Heart left ventricle (tissue), 16 donors: ENCODE measurements around the gene NPBWR2. TPM values are rescaled to one million over a fixed set of nuclear protein-coding genes. Genes with fewer than 3 reads are reported as not detected.
A peak's percentile ranks its signal among the peaks of the same experiment; 100 is the strongest.
"Not testable (repeated sequence)": the region's sequence is repeated elsewhere in the genome, so short reads cannot be mapped to it uniquely, and the experiment has no call there.

Experiments
- ATAC-seq, 4 donors: fragments of 200-7000 bp; cut with Tn5 transposase; one replicate each; pipeline ENCODE4 v1.9.1; 2020 to 2022; ENCODE audit warnings: moderate library complexity in 4 of 4, mild to moderate bottlenecking in 3 of 4, moderate number of reproducible peaks in 1 of 4
- DNase-seq, 5 donors: peaks; one replicate each; pipeline ENCODE4 v3.0.0-alpha.2; 2020
- H3K27ac ChIP-seq, 12 donors: fragments of 200-600 bp; sonication (generic) in 4 of 12; one replicate each; pipeline versions ENCODE4 v1.5.0 to v1.8.0; 2016 to 2022; ENCODE audit warnings: mild to moderate bottlenecking in 2 of 12
- H3K27me3 ChIP-seq, 9 donors: fragments of 200-600 bp; sonication (generic) in 2 of 9; one replicate each; pipeline versions ENCODE4 v1.5.1 to v1.8.0; 2016 to 2022; ENCODE audit warnings: mild to moderate bottlenecking in 3 of 9
- H3K36me3 ChIP-seq, 9 donors: fragments of 200-600 bp; sonication (generic) in 2 of 9; one replicate each; pipeline versions ENCODE4 v1.5.0 to v1.8.0; 2018 to 2022; ENCODE audit warnings: mild to moderate bottlenecking in 2 of 9
- H3K4me1 ChIP-seq, 12 donors: fragments of 200-600 bp; sonication (generic) in 4 of 12; one replicate each; pipeline versions ENCODE4 v1.5.0 to v1.8.0; 2016 to 2022; ENCODE audit warnings: mild to moderate bottlenecking in 3 of 12
- H3K4me3 ChIP-seq, 12 donors: fragments of 200-600 bp; sonication (generic) in 4 of 12; one replicate each; pipeline versions ENCODE4 v1.5.0 to v1.8.0; 2017 to 2022; ENCODE audit warnings: mild to moderate bottlenecking in 9 of 12, moderate library complexity in 4 of 12
- H3K9me3 ChIP-seq, 12 donors: fragments of 200-600 bp; sonication (generic) in 4 of 12; one replicate each; pipeline versions ENCODE4 v1.5.0 to v1.8.0; 2016 to 2022; ENCODE audit warnings: mild to moderate bottlenecking in 1 of 12
- CTCF ChIP-seq, 12 donors: fragments of 200-600 bp; sonication (generic) in 4 of 12; IDR thresholded peaks; one replicate each; pipeline versions ENCODE4 v1.5.0 to v1.8.0; 2018 to 2022; ENCODE audit warnings: antibody characterized with exemption in 12 of 12, mild to moderate bottlenecking in 5 of 12
- POLR2A ChIP-seq, 2 donors: fragments of 450-650 bp; IDR thresholded peaks; one replicate each; pipeline ENCODE4 v1.6.1; 2017; ENCODE audit warnings: antibody characterized with exemption in 2 of 2, mild to moderate bottlenecking in 2 of 2, moderate library complexity in 2 of 2
- WGBS, 4 donors: extraction: QIAGEN DNeasy Blood & Tissue Kit in 2 of 4; methylation state at CpG; one replicate each; pipeline versions ENCODE4 v1.1.5 to v1.1.7; 2013 to 2018; 5-methylcytosine and 5-hydroxymethylcytosine counted together
- intact Hi-C, 10 donors: fragments of 100-400 bp; cut with DNase I; formaldehyde crosslinking; loops; one replicate each; pipeline versions ENCODE4 v1.11.1 to v1.14.2; 2022
- polyA plus RNA-seq, 2 donors: library from polyadenylated mRNA; stranded (reverse); fragments of 200-250 nt; gene quantifications; one replicate each; pipeline ENCODE4 v1.2.3, GENCODE V29; 2013
- total RNA-seq, 9 donors: library from RNA; depleted of rRNA in 2 of 9; stranded (reverse); fragments of >200 nt in 2 of 9; fragmentation: NEBNext Ultra II Directional in 3 of 9; extraction: Animal tissue kit (Norgen Biotek cat#: 25700) in 3 of 9; gene quantifications; one replicate each; pipeline versions ENCODE4 v1.1.0 to v1.2.4, GENCODE V29; 2016 to 2023
- donor health status: ischemic (EF 13 %, LVEDD 7.1; RV severe dilation, severe dysfunction).
- donor health status: healthy with polysubstance abuse.
- donor health status: DM: no; HTN: yes; CAD: no.
- donor health status: DM: no; HTN: no; CAD: no.
- donor health status: ischemic (EF 25% LVEDD 6.9; RV normal size, moderate dysfunction).
- donor health status: ischemic (EF 25% LVEDD 5.7; RV mildly dilated, moderate dysfunction).
- donor health status: healthy.
- donor health status: DM: yes; HTN: yes; CAD: no.
- donor health status: ischemic (EF 35%, LVEDD 5.7; RV mildly dilated, moderate dysfunction).
- donor health status: nonischemic (EF 11% LVEDD 7.7; RV severe dilation, severe dysfunction).
- donor health status: DM: yes; HTN: yes; CAD: no.
- donor health status: PGD.
- donor health status: ischemic (EF 29% LVEDD 5.4; RV normal size, mild dysfunction).
- donor health status: nonischemic (EF 23%, LVEDD 6.1; RV moderate dilation, normal function).

The NPBWR2 gene
- total and polyA plus RNA-seq, 11 donors = not detected

GRCh38 chr20:64138276-64138815 lies 31.0 kb upstream of the NPBWR2 start:
- no peaks in the 10 kb centered on the region for H3K9me3 ChIP-seq
- H3K4me1 ChIP-seq = no peaks in the 10 kb centered on the region
- no peaks in the 10 kb centered on the region for H3K36me3 ChIP-seq
- H3K27me3 ChIP-seq = peaks cover 0 to 14% (median 0%) of the 10 kb centered on the region in 9 donors
- TF ChIP-seq CTCF (IDR thresholded peaks at IDR 0.05) = no peak
- no peak for TF ChIP-seq POLR2A (IDR thresholded peaks at IDR 0.05)
- no peak overlapping the region for H3K27ac ChIP-seq
- DNase-seq (peak in 2 of 5 donors; percentile 6 to 33), ATAC-seq (no peak)
- intact Hi-C loops = no loop called here
- H3K4me3 ChIP-seq = no peak overlapping the region
- 83 to 88% (median 86%) methylated on average over 18 of the region's 18 CpGs for WGBS, 4 donors

- H3K27ac ChIP-seq = no peak overlapping the region
- ATAC-seq (peak in 2 of 4 donors; percentile 14 to 34), DNase-seq (peak in 2 of 5 donors; percentile 20 to 46)
- no peaks in the 10 kb centered on the region for H3K9me3 ChIP-seq
- H3K27me3 ChIP-seq = peaks cover 0 to 11% (median 0%) of the 10 kb centered on the region in 9 donors
- H3K36me3 ChIP-seq = no peaks in the 10 kb centered on the region
- no peak for TF ChIP-seq POLR2A (IDR thresholded peaks at IDR 0.05)
- TF ChIP-seq CTCF (IDR thresholded peaks at IDR 0.05) = no peak
- H3K4me3 ChIP-seq = no peak overlapping the region
- WGBS, 4 donors = 59 to 79% (median 76%) methylated on average over 6 of the region's 6 CpGs
- H3K4me1 ChIP-seq = no peaks in the 10 kb centered on the region
- intact Hi-C loops = no loop called here
Observed at GRCh38 chr20:64137598-64138031, 30.2 kb upstream of the NPBWR2 start.

- H3K27me3 ChIP-seq = peaks cover 0 to 6% (median 0%) of the 10 kb centered on the region in 9 donors
- no peak overlapping the region for H3K27ac ChIP-seq
- no peaks in the 10 kb centered on the region for H3K36me3 ChIP-seq
- no peak for ATAC-seq
- intact Hi-C loops = no loop called here
- no peak for TF ChIP-seq CTCF (IDR thresholded peaks at IDR 0.05)
- no peak for TF ChIP-seq POLR2A (IDR thresholded peaks at IDR 0.05)
- no peaks in the 10 kb centered on the region for H3K4me1 ChIP-seq
- no peak overlapping the region for H3K4me3 ChIP-seq
- WGBS, 4 donors = 76 to 82% (median 82%) methylated on average over 32 of the region's 32 CpGs
- DNase-seq = peak in 1 of 5 donors; percentile 9
- no peaks in the 10 kb centered on the region for H3K9me3 ChIP-seq
Observed at GRCh38 chr20:64136004-64136710, 28.8 kb upstream of the NPBWR2 start.

GRCh38 chr20:64134744-64135143 lies 27.4 kb upstream of the NPBWR2 start:
- whole genome bisulfite sequencing, 4 donors = 72 to 81% (median 77%) methylated on average over 20 of the region's 20 CpGs
- H3K36me3 ChIP-seq, H3K4me3 ChIP-seq, H3K9me3 ChIP-seq, H3K27ac ChIP-seq, intact Hi-C loops, ATAC-seq, H3K4me1 ChIP-seq: not testable (repeated sequence)
- H3K27me3 ChIP-seq = peaks cover 0 to 12% (median 0%) of the 10 kb centered on the region in 9 donors
- DNase-seq = peak in 2 of 5 donors; percentile 3 to 10
